ENCODE results near the gene RDH5. TPM values are rescaled to one million over a fixed set of nuclear protein-coding genes. Genes with fewer than 3 reads are reported as not detected.

The RDH5 gene
- total RNA-seq, 2 donors from 2014 or later: 7.3 to 9.3 TPM

- ATAC-seq (replicated peaks in 1 of 2) (no peak), DNase-seq (no peak)
- peaks cover 12% of the 10 kb centered on the region for H3K4me1 Mint-ChIP-seq (ENCODE audit: low read depth)
- no peak overlapping the region for H3K4me3 Mint-ChIP-seq
- peak overlapping the region; percentile 44 for H3K27ac Mint-ChIP-seq
- H3K36me3 Mint-ChIP-seq (ENCODE audit: insufficient read depth in 2 of 2): peaks cover 4 to 16% of the 10 kb centered on the region in 2 donors
- H3K9me3 Mint-ChIP-seq: no peaks in the 10 kb centered on the region
- H3K27me3 Mint-ChIP-seq (ENCODE audit: low read depth): no peaks in the 10 kb centered on the region
These were observed 45.6 kb downstream of the RDH5 start for GRCh38 chr12:55765736-55766290.

DNA sequence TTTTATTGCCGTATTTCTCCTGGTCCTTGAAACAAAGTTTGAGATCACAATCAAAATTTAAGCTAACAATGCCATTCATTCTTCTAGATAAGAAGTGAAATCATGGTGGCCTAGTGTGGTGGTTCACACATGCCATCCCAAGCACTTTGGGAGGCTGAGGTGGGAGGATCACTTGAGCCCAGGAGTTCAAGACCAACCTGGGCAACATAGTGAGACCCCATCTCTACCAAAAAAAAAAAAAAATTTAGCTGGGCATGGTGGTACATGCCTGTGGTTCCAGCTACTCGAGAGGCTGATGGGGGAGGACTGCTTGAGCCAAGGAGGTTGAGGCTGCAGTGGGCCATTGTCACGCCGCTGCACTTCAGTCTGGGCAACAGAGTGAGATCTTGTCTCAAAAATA, 47.0 kb downstream of the RDH5 start:
- Mint-ChIP-seq H3K4me3 (no peak overlapping the region), H3K9me3 (no peaks in the 10 kb centered on the region), H3K27me3 (ENCODE audit: low read depth) (no peaks in the 10 kb centered on the region), H3K4me1 (ENCODE audit: low read depth) (peaks cover 4% of the 10 kb centered on the region), H3K36me3 (ENCODE audit: insufficient read depth in 2 of 2) (peaks cover 4 to 17% of the 10 kb centered on the region in 2 donors), H3K27ac (no peak overlapping the region)
- ATAC-seq (replicated peaks in 1 of 2) (no peak), DNase-seq (no peak)

- Mint-ChIP-seq H3K4me1 (ENCODE audit: low read depth) (peaks cover 6% of the 10 kb centered on the region), H3K36me3 (ENCODE audit: insufficient read depth in 2 of 2) (peaks cover 3 to 17% of the 10 kb centered on the region in 2 donors), H3K27me3 (ENCODE audit: low read depth) (no peaks in the 10 kb centered on the region), H3K27ac (peak overlapping the region; percentile 12), H3K9me3 (no peaks in the 10 kb centered on the region), H3K4me3 (no peak overlapping the region)
- ATAC-seq (replicated peaks in 1 of 2) (no peak), DNase-seq (no peak)
These were observed 51.5 kb downstream of the RDH5 start for GRCh38 chr12:55771736-55772135.

Other genes with a start within 250 kb of the RDH5 start
- gene OR6C68, start 228.0 kb upstream of the RDH5 start, total RNA-seq: not detected
- gene OR6C4, start 170.8 kb upstream of the RDH5 start, total RNA-seq: not detected
- gene OR2AP1, start 147.9 kb upstream of the RDH5 start, total RNA-seq: not detected
- gene OR10P1, start 83.5 kb upstream of the RDH5 start, total RNA-seq: not detected
- 1 to 10 TPM; 6.6 to 8.9 TPM for gene ITGA7, start 12.5 kb upstream of the RDH5 start, total RNA-seq
- gene BLOC1S1, start 4.3 kb upstream of the RDH5 start, total RNA-seq: 100 to 1,000 TPM; 116 to 121 TPM
- 100 to 1,000 TPM; 122 to 154 TPM for gene CD63, start 8.6 kb downstream of the RDH5 start, total RNA-seq
- 1 to 10 TPM; 3.4 to 4.8 TPM for gene GDF11, start 22.7 kb downstream of the RDH5 start, total RNA-seq
- 100 to 1,000 TPM; 106 to 127 TPM for gene SARNP, start 97.3 kb downstream of the RDH5 start, total RNA-seq
- gene ORMDL2, start 97.6 kb downstream of the RDH5 start, total RNA-seq: 10 to 100 TPM; 29.5 to 33.5 TPM
- 10 to 100 TPM; 24.1 to 24.4 TPM for gene DNAJC14, start 109.2 kb downstream of the RDH5 start, total RNA-seq
- gene MMP19, start 122.5 kb downstream of the RDH5 start, total RNA-seq: under 1 TPM; 0.41 to 0.81 TPM
- gene PYM1, start 207.5 kb downstream of the RDH5 start, total RNA-seq: 10 to 100 TPM; 35.1 to 36.6 TPM
- 100 to 1,000 TPM; 343 to 396 TPM for gene DGKA, start 210.8 kb downstream of the RDH5 start, total RNA-seq
- 1 to 10 TPM in 1 of 2 donors, under 1 TPM in 1; 1.00 to 1.9 TPM for gene PMEL, start 245.6 kb downstream of the RDH5 start, total RNA-seq
- gene CDK2, start 246.4 kb downstream of the RDH5 start, total RNA-seq: 100 to 1,000 TPM in 1 of 2 donors, 10 to 100 TPM in 1; 89.2 to 103 TPM

Measured in activated T-cell treated with anti-CD3 and anti-CD28 coated beads, Interleukin-2, amount 50 U/mL, for 72 hours (primary cell).